Astrocyte (in vitro differentiated cells and primary cell): Measurements from ENCODE around the gene PIK3R1. TPM values are rescaled to one million over a fixed set of nuclear protein-coding genes. Genes with fewer than 3 reads are reported as not detected.
A peak's percentile ranks its signal among the peaks of the same experiment; 100 is the strongest.

Experiments used
- DNase-seq: peaks from one replicate; pipeline ENCODE4 v3.0.0-alpha.2; 2010; ENCODE audit warnings: low read depth
- FAIRE-seq: peaks from 2 replicates; lab custom pipeline; 2011; peaks lifted over from hg19 to GRCh38; lab: Jason Lieb, UNC
- H2AFZ ChIP-seq: 2 replicates; pipeline ENCODE4 v1.6.0; 2012; ENCODE audit warnings: low read depth, low read length, inconsistent platforms
- H3K27ac ChIP-seq: 2 replicates; pipeline ENCODE4 v1.5.1; 2011; ENCODE audit warnings: low read depth, low read length, inconsistent platforms
- H3K27me3 ChIP-seq: 2 replicates; pipeline ENCODE4 v1.6.0; 2011; ENCODE audit warnings: low read length, inconsistent platforms; ENCODE audit not compliant: insufficient read depth
- H3K36me3 ChIP-seq: 2 replicates; pipeline ENCODE4 v1.5.1; 2011; ENCODE audit warnings: low read length, inconsistent platforms; ENCODE audit not compliant: insufficient read depth
- H3K4me1 ChIP-seq: 2 replicates; pipeline ENCODE4 v1.5.1; 2011; ENCODE audit warnings: low read length, inconsistent platforms; ENCODE audit not compliant: insufficient read depth
- H3K4me2 ChIP-seq: 2 replicates; pipeline ENCODE4 v1.6.0; 2012; ENCODE audit warnings: low read length, inconsistent platforms
- H3K4me3 ChIP-seq: 2 replicates; pipeline ENCODE4 v1.5.1; 2011; ENCODE audit warnings: low read depth, mild to moderate bottlenecking, low read length, inconsistent platforms; ENCODE audit not compliant: insufficient read depth
- H3K79me2 ChIP-seq: 2 replicates; pipeline ENCODE4 v1.6.0; 2012; ENCODE audit warnings: mild to moderate bottlenecking, low read length, inconsistent platforms; ENCODE audit not compliant: insufficient read depth
- H3K9ac ChIP-seq: 2 replicates; pipeline ENCODE4 v1.6.0; 2012; ENCODE audit warnings: mild to moderate bottlenecking, low read length, inconsistent platforms
- H3K9me3 ChIP-seq: 2 replicates; pipeline ENCODE4 v1.5.1; 2012; ENCODE audit warnings: low read depth, mild to moderate bottlenecking, low read length, inconsistent platforms; ENCODE audit not compliant: insufficient read depth
- H4K20me1 ChIP-seq: 2 replicates; pipeline ENCODE4 v1.6.0; 2012; ENCODE audit warnings: low read length, inconsistent platforms; ENCODE audit not compliant: insufficient read depth
- H3K27ac Mint-ChIP-seq: one replicate; pipeline ENCODE4 v1.8.0; 2021; ENCODE audit warnings: mild to moderate bottlenecking, mixed read lengths; ENCODE audit not compliant: unreplicated experiment
- H3K27me3 Mint-ChIP-seq: one replicate; pipeline ENCODE4 v1.8.0; 2021; ENCODE audit warnings: low read depth, mixed read lengths; ENCODE audit not compliant: unreplicated experiment
- H3K36me3 Mint-ChIP-seq: one replicate; pipeline ENCODE4 v1.8.0; 2021; ENCODE audit warnings: low read depth, mixed read lengths; ENCODE audit not compliant: unreplicated experiment
- H3K4me1 Mint-ChIP-seq: one replicate; pipeline ENCODE4 v1.8.0; 2021; ENCODE audit warnings: low read depth, mixed read lengths; ENCODE audit not compliant: unreplicated experiment
- H3K4me3 Mint-ChIP-seq: one replicate; pipeline ENCODE4 v1.8.0; 2021; ENCODE audit warnings: mild to moderate bottlenecking, moderate library complexity, mixed read lengths; ENCODE audit not compliant: unreplicated experiment
- H3K9me3 Mint-ChIP-seq: one replicate; pipeline ENCODE4 v1.8.0; 2021; ENCODE audit warnings: mild to moderate bottlenecking, mixed read lengths; ENCODE audit not compliant: unreplicated experiment
- EZH2 ChIP-seq: IDR thresholded peaks from 2 replicates; pipeline ENCODE4 v1.6.1; 2012; ENCODE audit warnings: mild to moderate bottlenecking, low read length, inconsistent platforms; ENCODE audit not compliant: insufficient read depth
- total RNA-seq: library from RNA; stranded (reverse); gene quantifications from 2 replicates; pipeline ENCODE4 v1.2.1, GENCODE V29; 2021
- TF ChIP-seq, protein P1 (sequence below): IDR thresholded peaks from 2 replicates; pipeline ENCODE4 v1.5.1; 2011; ENCODE audit warnings: low read depth, mild to moderate bottlenecking, inconsistent platforms, low read length, moderate library complexity; ENCODE audit not compliant: insufficient read depth

The PIK3R1 gene
- total RNA-seq, 1 donor from 2014 or later, result 25.7 TPM

DNA sequence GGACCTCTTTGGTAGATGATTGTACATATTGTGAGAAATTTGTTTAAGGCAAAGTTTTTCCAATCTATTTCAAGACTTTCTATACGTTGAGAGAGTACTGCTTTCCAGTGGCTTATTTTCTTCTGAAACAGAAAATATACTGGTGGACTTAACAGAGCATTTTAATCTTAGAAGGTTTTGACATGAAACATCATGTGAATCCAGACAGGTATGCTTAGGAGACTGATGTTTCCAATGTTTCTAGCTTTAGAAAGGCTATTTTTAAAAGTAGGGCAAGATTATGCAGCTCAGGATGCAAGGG is 71.0 kb downstream of the PIK3R1 start:
- Histone ChIP-seq H3K27ac (no peak overlapping the region), H3K4me2 (no peak overlapping the region), H3K4me3 (no peak overlapping the region), H3K4me1 (peaks cover 14% of the 10 kb centered on the region), H3K9me3 (no peaks in the 10 kb centered on the region), H2AFZ (no peak overlapping the region), H3K9ac (no peak overlapping the region), H3K27me3 (no peaks in the 10 kb centered on the region), H3K36me3 (peaks cover 3% of the 10 kb centered on the region), H3K79me2 (no peaks in the 10 kb centered on the region), H4K20me1 (no peaks in the 10 kb centered on the region)
- no peak overlapping the region for H3K4me3 Mint-ChIP-seq
- FAIRE-seq (no peak), DNase-seq (no peak)
- H3K27ac Mint-ChIP-seq, result no peak overlapping the region
- H3K9me3 Mint-ChIP-seq, result no peaks in the 10 kb centered on the region
- no peak for TF ChIP-seq EZH2
- TF ChIP-seq, protein P1, sequence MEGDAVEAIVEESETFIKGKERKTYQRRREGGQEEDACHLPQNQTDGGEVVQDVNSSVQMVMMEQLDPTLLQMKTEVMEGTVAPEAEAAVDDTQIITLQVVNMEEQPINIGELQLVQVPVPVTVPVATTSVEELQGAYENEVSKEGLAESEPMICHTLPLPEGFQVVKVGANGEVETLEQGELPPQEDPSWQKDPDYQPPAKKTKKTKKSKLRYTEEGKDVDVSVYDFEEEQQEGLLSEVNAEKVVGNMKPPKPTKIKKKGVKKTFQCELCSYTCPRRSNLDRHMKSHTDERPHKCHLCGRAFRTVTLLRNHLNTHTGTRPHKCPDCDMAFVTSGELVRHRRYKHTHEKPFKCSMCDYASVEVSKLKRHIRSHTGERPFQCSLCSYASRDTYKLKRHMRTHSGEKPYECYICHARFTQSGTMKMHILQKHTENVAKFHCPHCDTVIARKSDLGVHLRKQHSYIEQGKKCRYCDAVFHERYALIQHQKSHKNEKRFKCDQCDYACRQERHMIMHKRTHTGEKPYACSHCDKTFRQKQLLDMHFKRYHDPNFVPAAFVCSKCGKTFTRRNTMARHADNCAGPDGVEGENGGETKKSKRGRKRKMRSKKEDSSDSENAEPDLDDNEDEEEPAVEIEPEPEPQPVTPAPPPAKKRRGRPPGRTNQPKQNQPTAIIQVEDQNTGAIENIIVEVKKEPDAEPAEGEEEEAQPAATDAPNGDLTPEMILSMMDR, result no peak
- H3K4me1 Mint-ChIP-seq, result peaks cover 31% of the 10 kb centered on the region
- H3K36me3 Mint-ChIP-seq, result peaks cover 2% of the 10 kb centered on the region
- no peaks in the 10 kb centered on the region for H3K27me3 Mint-ChIP-seq

GRCh38 chr5:68287631-68287975 is 72.0 kb downstream of the PIK3R1 start:
- Mint-ChIP-seq H3K9me3 (no peaks in the 10 kb centered on the region), H3K27me3 (no peaks in the 10 kb centered on the region), H3K4me3 (peak overlapping the region; percentile 92), H3K4me1 (peaks cover 31% of the 10 kb centered on the region), H3K27ac (peak overlapping the region; percentile 83), H3K36me3 (peaks cover 2% of the 10 kb centered on the region)
- H4K20me1 ChIP-seq, result no peaks in the 10 kb centered on the region
- peak overlapping the region; percentile 54 for H2AFZ ChIP-seq
- no peak for TF ChIP-seq EZH2
- TF ChIP-seq, protein P1, result no peak
- peak overlapping the region; percentile 63 for H3K4me3 ChIP-seq
- peaks cover 14% of the 10 kb centered on the region for H3K4me1 ChIP-seq
- H3K4me2 ChIP-seq, result peak overlapping the region; percentile 95
- no peaks in the 10 kb centered on the region for H3K9me3 ChIP-seq
- DNase-seq (no peak), FAIRE-seq (no peak)
- no peaks in the 10 kb centered on the region for H3K27me3 ChIP-seq
- peak overlapping the region; percentile 77 for H3K9ac ChIP-seq
- H3K36me3 ChIP-seq, result peaks cover 3% of the 10 kb centered on the region
- peak overlapping the region; percentile 53 for H3K27ac ChIP-seq
- no peaks in the 10 kb centered on the region for H3K79me2 ChIP-seq

GRCh38 chr5:68287976-68288706 is 72.6 kb downstream of the PIK3R1 start:
- peak overlapping the region; percentile 95 for H3K4me2 ChIP-seq
- Mint-ChIP-seq H3K4me1 (peaks cover 31% of the 10 kb centered on the region), H3K36me3 (peaks cover 5% of the 10 kb centered on the region), H3K27me3 (no peaks in the 10 kb centered on the region), H3K4me3 (peak overlapping the region; percentile 92), H3K9me3 (no peaks in the 10 kb centered on the region), H3K27ac (peak overlapping the region; percentile 89)
- H3K9me3 ChIP-seq, result no peaks in the 10 kb centered on the region
- peaks cover 3% of the 10 kb centered on the region for H3K36me3 ChIP-seq
- peak overlapping the region; percentile 53 for H3K27ac ChIP-seq
- peak overlapping the region; percentile 54 for H2AFZ ChIP-seq
- peak; percentile 55 for DNase-seq
- no peaks in the 10 kb centered on the region for H4K20me1 ChIP-seq
- H3K9ac ChIP-seq, result peak overlapping the region; percentile 77
- TF ChIP-seq, protein P1, result no peak
- no peak for TF ChIP-seq EZH2
- peaks cover 14% of the 10 kb centered on the region for H3K4me1 ChIP-seq
- peak; percentile 26 for FAIRE-seq
- no peaks in the 10 kb centered on the region for H3K79me2 ChIP-seq
- peak overlapping the region; percentile 63 for H3K4me3 ChIP-seq
- H3K27me3 ChIP-seq, result no peaks in the 10 kb centered on the region
